Measurements from ENCODE around the gene GARIN5B. TPM values are rescaled to one million over a fixed set of nuclear protein-coding genes. Genes with fewer than 3 reads are reported as not detected.
"Not testable (repeated sequence)": the region's sequence is repeated elsewhere in the genome, so short reads cannot be mapped to it uniquely, and the experiment has no call there.

The GARIN5B gene
- polyA plus RNA-seq (2013), result 0.04 and 0.06 TPM in 2 replicates

DNA sequence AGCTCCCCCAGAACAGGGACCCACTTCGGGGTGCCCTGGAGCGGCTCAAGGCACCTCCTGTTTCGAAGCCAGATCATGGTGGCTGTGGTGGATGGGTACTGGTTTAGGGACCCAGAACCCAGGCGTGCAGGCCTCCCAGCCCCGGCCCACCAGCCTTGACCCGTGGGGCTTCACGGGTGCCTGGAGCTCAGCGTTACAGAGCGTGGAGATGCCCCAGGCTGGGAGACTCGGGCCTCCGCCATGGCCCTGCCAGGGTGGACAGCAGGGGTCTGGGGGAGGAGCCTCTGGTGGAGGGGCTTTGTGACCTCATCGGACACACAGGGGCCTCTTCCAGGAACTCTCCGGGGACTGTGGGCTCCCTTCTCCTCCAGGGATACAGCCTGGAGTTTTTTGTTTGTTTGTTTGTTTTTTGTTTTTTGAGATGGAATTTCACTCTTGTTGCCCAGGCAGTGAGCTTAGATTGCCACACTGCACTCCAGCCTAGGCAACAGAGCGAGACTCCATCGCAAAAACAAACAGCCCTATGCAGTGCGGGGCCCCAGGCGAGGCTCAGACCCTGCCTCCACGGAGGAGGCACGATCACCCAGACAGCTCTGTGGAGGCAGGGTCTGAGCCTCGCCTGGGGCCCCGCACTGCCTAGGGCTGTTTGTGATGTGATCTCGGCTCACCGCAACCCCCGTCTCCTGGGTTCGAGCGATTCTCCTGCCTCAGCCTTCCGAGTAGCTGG is at the start of gene GARIN5B:
TSS of gene GARIN5B (minus strand) at position 271 of the 727 bp plus-strand sequence. CDS start at position 77, 194 bp downstream.
- DNase-seq, result peak; percentile 72 to 89
- peak within 1 kb of the TSS; percentile 58 for H2AK5ac ChIP-seq (ENCODE audit: low read length)
- H3K9ac ChIP-seq (ENCODE audit: low read length), result no peak within 1 kb of the TSS
- no peak within 1 kb of the TSS for H3K14ac ChIP-seq (ENCODE audit: low read length)
- H4K8ac ChIP-seq (ENCODE audit: low read depth, low read length), result peak within 1 kb of the TSS; percentile 17
- H3K79me2 ChIP-seq (ENCODE audit: control insufficient read depth, insufficient read depth, low read length, poor library complexity), result no peaks in the 10 kb centered on the region
- peak within 1 kb of the TSS; percentile 18 for H3K27ac ChIP-seq (ENCODE audit: low read depth, low read length)
- peaks cover 3% of the 10 kb centered on the region for H3K79me1 ChIP-seq (ENCODE audit: low read length)
- no peak within 1 kb of the TSS for H3K18ac ChIP-seq (ENCODE audit: low read length)
- H3K4me2 ChIP-seq (ENCODE audit: low read length), result no peak within 1 kb of the TSS
- WGBS (ENCODE audit: extremely low coverage, insufficient coverage, insufficient read length), result no CpG with 5 or more reads among the region's 27 CpGs
- no peak within 1 kb of the TSS for H3K4ac ChIP-seq (ENCODE audit: low read depth, low read length)
- no peak within 1 kb of the TSS for H3K23ac ChIP-seq (ENCODE audit: low read length)
- peak within 1 kb of the TSS; percentile 36 for H4K91ac ChIP-seq (ENCODE audit: low read depth, low read length)
- H3K4me1 ChIP-seq (ENCODE audit: control insufficient read depth in 1 of 2, insufficient read depth in 2 of 2, low read length in 2 of 2), result peaks cover 3 to 5% of the 10 kb centered on the region in 2 experiments
- H3K4me3 ChIP-seq (ENCODE audit: low read depth, low read length), result no peak within 1 kb of the TSS
- H2BK120ac ChIP-seq (ENCODE audit: insufficient read depth, low read length, poor library complexity), result no peak within 1 kb of the TSS
- H4K12ac ChIP-seq (ENCODE audit: low read depth, low read length), result no peak within 1 kb of the TSS
- H3K9me3 ChIP-seq (ENCODE audit: insufficient read depth, low read depth, low read length), result no peaks in the 10 kb centered on the region
- H3K36me3 ChIP-seq (ENCODE audit: control insufficient read depth in 1 of 2, insufficient read depth in 2 of 2, low read length in 2 of 2), result peaks cover 19 to 23% of the 10 kb centered on the region in 2 experiments
- H2AFZ ChIP-seq (ENCODE audit: insufficient read depth, low read length, poor library complexity), result no peak within 1 kb of the TSS
- H3K27me3 ChIP-seq (ENCODE audit: insufficient read depth, low read length), result no peaks in the 10 kb centered on the region
- H2BK12ac ChIP-seq (ENCODE audit: low read length), result peak within 1 kb of the TSS; percentile 15
- no peak within 1 kb of the TSS for H2BK5ac ChIP-seq (ENCODE audit: low read depth, low read length, poor library complexity)

DNA sequence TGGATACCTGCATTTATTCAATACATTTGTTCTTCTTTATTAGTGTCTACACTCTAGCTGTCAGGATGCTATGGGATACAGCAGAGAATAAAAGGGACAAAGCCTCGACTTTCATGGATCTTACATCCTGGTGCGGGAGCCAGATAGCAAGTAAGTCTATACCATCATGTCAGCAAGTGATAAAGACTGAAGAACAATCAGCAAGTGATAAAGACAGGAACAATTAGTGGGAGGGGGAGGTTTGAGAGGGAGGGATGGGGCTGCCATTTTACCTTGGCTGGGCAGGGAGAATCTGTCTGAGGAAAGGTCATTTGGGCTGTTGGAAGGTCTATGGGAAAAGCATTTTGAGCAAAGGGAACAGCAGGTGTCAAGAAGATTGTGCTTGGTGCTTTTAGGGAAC is 47.1 kb upstream of the GARIN5B start:
- Histone ChIP-seq H4K91ac (ENCODE audit: low read depth, low read length) (no peak overlapping the region), H2BK120ac (ENCODE audit: insufficient read depth, low read length, poor library complexity) (no peak overlapping the region), H3K79me2 (ENCODE audit: control insufficient read depth, insufficient read depth, low read length, poor library complexity) (peaks cover 18% of the 10 kb centered on the region), H2AK5ac (ENCODE audit: low read length) (no peak overlapping the region), H3K79me1 (ENCODE audit: low read length) (peaks cover 12% of the 10 kb centered on the region), H2AFZ (ENCODE audit: insufficient read depth, low read length, poor library complexity) (no peak overlapping the region), H2BK12ac (ENCODE audit: low read length) (no peak overlapping the region), H3K9me3 (ENCODE audit: insufficient read depth, low read depth, low read length) (peaks cover 4% of the 10 kb centered on the region), H3K9ac (ENCODE audit: low read length) (no peak overlapping the region), H3K18ac (ENCODE audit: low read length) (no peak overlapping the region), H3K4ac (ENCODE audit: low read depth, low read length) (no peak overlapping the region), H3K23ac (ENCODE audit: low read length) (no peak overlapping the region), H3K4me2 (ENCODE audit: low read length) (no peak overlapping the region), H3K4me3 (ENCODE audit: low read depth, low read length) (no peak overlapping the region), H3K36me3 (ENCODE audit: control insufficient read depth in 1 of 2, insufficient read depth in 2 of 2, low read length in 2 of 2) (peaks cover 13 to 16% of the 10 kb centered on the region in 2 experiments), H4K12ac (ENCODE audit: low read depth, low read length) (no peak overlapping the region), H4K8ac (ENCODE audit: low read depth, low read length) (no peak overlapping the region), H3K4me1 (ENCODE audit: control insufficient read depth in 1 of 2, insufficient read depth in 2 of 2, low read length in 2 of 2) (peaks cover 12 to 19% of the 10 kb centered on the region in 2 experiments), H3K27ac (ENCODE audit: low read depth, low read length) (no peak overlapping the region), H3K27me3 (ENCODE audit: insufficient read depth, low read length) (no peaks in the 10 kb centered on the region), H2BK5ac (ENCODE audit: low read depth, low read length, poor library complexity) (no peak overlapping the region), H3K14ac (ENCODE audit: low read length) (no peak overlapping the region)
- WGBS (ENCODE audit: extremely low coverage, insufficient coverage, insufficient read length), result no CpG with 5 or more reads among the region's 2 CpGs
- no peak for DNase-seq

DNA sequence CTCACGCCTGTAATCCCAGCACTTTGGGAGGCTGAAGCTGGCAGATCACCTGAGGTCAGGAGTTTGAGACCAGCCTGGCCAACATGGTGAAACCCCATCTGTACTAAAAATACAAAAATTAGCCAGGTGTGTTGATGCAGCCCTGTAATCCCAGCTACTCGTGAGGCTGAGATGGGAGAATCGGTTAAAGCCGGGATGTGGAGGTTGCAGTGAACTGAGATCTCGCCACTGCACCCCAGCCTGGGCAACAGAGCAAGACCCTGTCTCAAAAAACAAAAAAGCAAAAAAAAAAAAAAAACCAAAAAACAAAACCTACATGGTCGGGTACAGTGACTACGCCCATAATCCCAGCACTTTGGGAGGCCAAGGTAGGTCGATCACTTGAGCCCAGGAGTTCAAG is 46.1 kb upstream of the GARIN5B start:
- H3K4me2 ChIP-seq (ENCODE audit: low read length); H3K27ac ChIP-seq (ENCODE audit: low read depth, low read length); H2BK5ac ChIP-seq (ENCODE audit: low read depth, low read length, poor library complexity); H4K8ac ChIP-seq (ENCODE audit: low read depth, low read length); H3K18ac ChIP-seq (ENCODE audit: low read length); H3K27me3 ChIP-seq (ENCODE audit: insufficient read depth, low read length); H4K12ac ChIP-seq (ENCODE audit: low read depth, low read length); H3K14ac ChIP-seq (ENCODE audit: low read length); H3K4ac ChIP-seq (ENCODE audit: low read depth, low read length); H3K4me3 ChIP-seq (ENCODE audit: low read depth, low read length); H2AK5ac ChIP-seq (ENCODE audit: low read length); H4K91ac ChIP-seq (ENCODE audit: low read depth, low read length); DNase-seq; H3K9me3 ChIP-seq (ENCODE audit: insufficient read depth, low read depth, low read length); H2BK12ac ChIP-seq (ENCODE audit: low read length); H3K23ac ChIP-seq (ENCODE audit: low read length); H3K9ac ChIP-seq (ENCODE audit: low read length); H2BK120ac ChIP-seq (ENCODE audit: insufficient read depth, low read length, poor library complexity); H2AFZ ChIP-seq (ENCODE audit: insufficient read depth, low read length, poor library complexity): not testable (repeated sequence)
- H3K36me3 ChIP-seq (ENCODE audit: control insufficient read depth in 1 of 2, insufficient read depth in 2 of 2, low read length in 2 of 2), result peaks cover 19 to 21% of the 10 kb centered on the region in 2 experiments
- H3K4me1 ChIP-seq (ENCODE audit: control insufficient read depth in 1 of 2, insufficient read depth in 2 of 2, low read length in 2 of 2), result peaks cover 12 to 19% of the 10 kb centered on the region in 2 experiments
- H3K79me2 ChIP-seq (ENCODE audit: control insufficient read depth, insufficient read depth, low read length, poor library complexity), result peaks cover 18% of the 10 kb centered on the region
- peaks cover 12% of the 10 kb centered on the region for H3K79me1 ChIP-seq (ENCODE audit: low read length)
- no CpG with 5 or more reads among the region's 8 CpGs for WGBS (ENCODE audit: extremely low coverage, insufficient coverage, insufficient read length)

DNA sequence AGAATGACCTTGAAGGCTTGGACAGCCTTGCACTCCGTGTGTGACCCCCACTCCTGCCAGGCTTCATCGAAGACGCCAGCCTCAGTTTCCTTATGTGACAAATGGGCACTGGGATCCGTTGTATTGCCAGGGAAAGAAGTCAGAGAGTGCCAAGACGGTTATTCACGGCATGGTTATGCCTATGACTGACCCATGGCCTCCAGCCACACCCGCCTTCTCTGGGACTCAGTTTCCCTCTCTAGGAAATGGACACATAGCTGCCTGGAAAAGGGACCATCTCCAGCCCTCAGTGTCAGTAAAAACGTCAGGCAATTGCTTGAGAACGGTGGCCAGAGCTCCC is 45.4 kb upstream of the GARIN5B start:
- H3K4me3 ChIP-seq (ENCODE audit: low read depth, low read length), result no peak overlapping the region
- peak overlapping the region; percentile 95 for H2AK5ac ChIP-seq (ENCODE audit: low read length)
- peaks cover 4% of the 10 kb centered on the region for H3K9me3 ChIP-seq (ENCODE audit: insufficient read depth, low read depth, low read length)
- H4K12ac ChIP-seq (ENCODE audit: low read depth, low read length), result peak overlapping the region; percentile 95
- H3K23ac ChIP-seq (ENCODE audit: low read length), result no peak overlapping the region
- peaks cover 22 to 26% of the 10 kb centered on the region in 2 experiments for H3K36me3 ChIP-seq (ENCODE audit: control insufficient read depth in 1 of 2, insufficient read depth in 2 of 2, low read length in 2 of 2)
- peak overlapping the region; percentile 96 for H3K14ac ChIP-seq (ENCODE audit: low read length)
- peak overlapping the region; percentile 97 for H4K8ac ChIP-seq (ENCODE audit: low read depth, low read length)
- peak overlapping the region; percentile 68 for H3K27ac ChIP-seq (ENCODE audit: low read depth, low read length)
- peak overlapping the region; percentile 78 for H3K4ac ChIP-seq (ENCODE audit: low read depth, low read length)
- no peak for DNase-seq
- peak overlapping the region; percentile 91 for H3K18ac ChIP-seq (ENCODE audit: low read length)
- peak overlapping the region; percentile 33 for H2BK12ac ChIP-seq (ENCODE audit: low read length)
- peaks cover 12 to 19% of the 10 kb centered on the region in 2 experiments for H3K4me1 ChIP-seq (ENCODE audit: control insufficient read depth in 1 of 2, insufficient read depth in 2 of 2, low read length in 2 of 2)
- H3K9ac ChIP-seq (ENCODE audit: low read length), result peak overlapping the region; percentile 37
- peak overlapping the region; percentile 87 for H2BK5ac ChIP-seq (ENCODE audit: low read depth, low read length, poor library complexity)
- H4K91ac ChIP-seq (ENCODE audit: low read depth, low read length), result peak overlapping the region; percentile 97
- WGBS (ENCODE audit: extremely low coverage, insufficient coverage, insufficient read length), result no CpG with 5 or more reads among the region's 9 CpGs
- H3K79me2 ChIP-seq (ENCODE audit: control insufficient read depth, insufficient read depth, low read length, poor library complexity), result peaks cover 18% of the 10 kb centered on the region
- peak overlapping the region; percentile 60 for H3K4me2 ChIP-seq (ENCODE audit: low read length)
- H3K27me3 ChIP-seq (ENCODE audit: insufficient read depth, low read length), result no peaks in the 10 kb centered on the region
- peak overlapping the region; percentile 82 for H2AFZ ChIP-seq (ENCODE audit: insufficient read depth, low read length, poor library complexity)
- peak overlapping the region; percentile 89 for H2BK120ac ChIP-seq (ENCODE audit: insufficient read depth, low read length, poor library complexity)
- H3K79me1 ChIP-seq (ENCODE audit: low read length), result peaks cover 12% of the 10 kb centered on the region
